ENCODE results near the gene CRYBG2.
"Not testable (repeated sequence)": the region's sequence is repeated elsewhere in the genome, so short reads cannot be mapped to it uniquely, and the experiment has no call there.

CRYBG2 gene

GRCh38 chr1:26353976-26354820, at the start of gene CRYBG2:
Gene CRYBG2, minus strand, starts transcription at chr1:26354130. Its CDS starts 7,473 bp downstream, at chr1:26346657.
- no peaks in the 10 kb centered on the region for H3K9me3 ChIP-seq (ENCODE audit: control insufficient read depth in 1 of 2, low read length in 2 of 2)
- H3K4me1 ChIP-seq (ENCODE audit: control insufficient read depth in 1 of 2, insufficient read depth in 2 of 2, low read length in 2 of 2) = no peaks in the 10 kb centered on the region
- H3K4me3 ChIP-seq (ENCODE audit: low read depth in 1 of 2, low read length in 2 of 2) = no peak within 1 kb of the TSS
- H3K27ac ChIP-seq (ENCODE audit: low read length) = no peak within 1 kb of the TSS
- H3K27me3 ChIP-seq (ENCODE audit: low read depth, low read length) = no peaks in the 10 kb centered on the region
- no peaks in the 10 kb centered on the region for H3K36me3 ChIP-seq (ENCODE audit: control insufficient read depth in 1 of 2, insufficient read depth in 2 of 2, low read length in 2 of 2)

- Histone ChIP-seq H3K27ac (ENCODE audit: low read length) (no peak overlapping the region), H3K4me1 (ENCODE audit: control insufficient read depth in 1 of 2, insufficient read depth in 2 of 2, low read length in 2 of 2) (no peaks in the 10 kb centered on the region), H3K4me3 (ENCODE audit: low read depth in 1 of 2, low read length in 2 of 2) (no peak overlapping the region), H3K27me3 (ENCODE audit: low read depth, low read length) (peaks cover 7% of the 10 kb centered on the region), H3K36me3 (ENCODE audit: control insufficient read depth in 1 of 2, insufficient read depth in 2 of 2, low read length in 2 of 2) (no peaks in the 10 kb centered on the region), H3K9me3 (ENCODE audit: control insufficient read depth in 1 of 2, low read length in 2 of 2) (no peaks in the 10 kb centered on the region)
Measured at GRCh38 chr1:26403656-26404055, 49.7 kb upstream of the CRYBG2 start.

GRCh38 chr1:26401891-26402290, 48.0 kb upstream of the CRYBG2 start:
- Histone ChIP-seq H3K27ac (ENCODE audit: low read length) (no peak overlapping the region), H3K4me3 (ENCODE audit: low read depth in 1 of 2, low read length in 2 of 2) (no peak overlapping the region), H3K4me1 (ENCODE audit: control insufficient read depth in 1 of 2, insufficient read depth in 2 of 2, low read length in 2 of 2) (no peaks in the 10 kb centered on the region), H3K36me3 (ENCODE audit: control insufficient read depth in 1 of 2, insufficient read depth in 2 of 2, low read length in 2 of 2) (no peaks in the 10 kb centered on the region), H3K27me3 (ENCODE audit: low read depth, low read length) (peaks cover 7% of the 10 kb centered on the region), H3K9me3 (ENCODE audit: control insufficient read depth in 1 of 2, low read length in 2 of 2) (no peaks in the 10 kb centered on the region)

- H3K27me3 ChIP-seq (ENCODE audit: low read depth, low read length) = peaks cover 6% of the 10 kb centered on the region
- no peak overlapping the region for H3K4me3 ChIP-seq (ENCODE audit: low read depth in 1 of 2, low read length in 2 of 2)
- no peaks in the 10 kb centered on the region for H3K4me1 ChIP-seq (ENCODE audit: control insufficient read depth in 1 of 2, insufficient read depth in 2 of 2, low read length in 2 of 2)
- no peak overlapping the region for H3K27ac ChIP-seq (ENCODE audit: low read length)
- H3K36me3 ChIP-seq (ENCODE audit: control insufficient read depth in 1 of 2, insufficient read depth in 2 of 2, low read length in 2 of 2) = no peaks in the 10 kb centered on the region
- no peaks in the 10 kb centered on the region for H3K9me3 ChIP-seq (ENCODE audit: control insufficient read depth in 1 of 2, low read length in 2 of 2)
Measured at GRCh38 chr1:26399034-26399433, 45.1 kb upstream of the CRYBG2 start.

- H3K9me3 ChIP-seq (ENCODE audit: control insufficient read depth in 1 of 2, low read length in 2 of 2) = no peaks in the 10 kb centered on the region
- H3K27me3 ChIP-seq (ENCODE audit: low read depth, low read length) = no peaks in the 10 kb centered on the region
- H3K4me3 ChIP-seq (ENCODE audit: low read depth in 1 of 2, low read length in 2 of 2) = no peak overlapping the region
- no peaks in the 10 kb centered on the region for H3K4me1 ChIP-seq (ENCODE audit: control insufficient read depth in 1 of 2, insufficient read depth in 2 of 2, low read length in 2 of 2)
- no peak overlapping the region for H3K27ac ChIP-seq (ENCODE audit: low read length)
- no peaks in the 10 kb centered on the region for H3K36me3 ChIP-seq (ENCODE audit: control insufficient read depth in 1 of 2, insufficient read depth in 2 of 2, low read length in 2 of 2)
Measured at GRCh38 chr1:26395754-26396153, 41.8 kb upstream of the CRYBG2 start.

GRCh38 chr1:26391450-26391849, 37.5 kb upstream of the CRYBG2 start:
- H3K27me3 ChIP-seq (ENCODE audit: low read depth, low read length) = no peaks in the 10 kb centered on the region
- no peak overlapping the region for H3K4me3 ChIP-seq (ENCODE audit: low read depth in 1 of 2, low read length in 2 of 2)
- no peak overlapping the region for H3K27ac ChIP-seq (ENCODE audit: low read length)
- no peaks in the 10 kb centered on the region for H3K36me3 ChIP-seq (ENCODE audit: control insufficient read depth in 1 of 2, insufficient read depth in 2 of 2, low read length in 2 of 2)
- H3K4me1 ChIP-seq (ENCODE audit: control insufficient read depth in 1 of 2, insufficient read depth in 2 of 2, low read length in 2 of 2) = no peaks in the 10 kb centered on the region
- no peaks in the 10 kb centered on the region for H3K9me3 ChIP-seq (ENCODE audit: control insufficient read depth in 1 of 2, low read length in 2 of 2)

GRCh38 chr1:26389604-26390247, 35.8 kb upstream of the CRYBG2 start:
- Histone ChIP-seq H3K27me3 (ENCODE audit: low read depth, low read length) (no peaks in the 10 kb centered on the region), H3K4me1 (ENCODE audit: control insufficient read depth in 1 of 2, insufficient read depth in 2 of 2, low read length in 2 of 2) (no peaks in the 10 kb centered on the region), H3K36me3 (ENCODE audit: control insufficient read depth in 1 of 2, insufficient read depth in 2 of 2, low read length in 2 of 2) (no peaks in the 10 kb centered on the region), H3K9me3 (ENCODE audit: control insufficient read depth in 1 of 2, low read length in 2 of 2) (no peaks in the 10 kb centered on the region), H3K27ac (ENCODE audit: low read length) (no peak overlapping the region), H3K4me3 (ENCODE audit: low read depth in 1 of 2, low read length in 2 of 2) (no peak overlapping the region)

- H3K27ac ChIP-seq (ENCODE audit: low read length) = no peak overlapping the region
- no peaks in the 10 kb centered on the region for H3K36me3 ChIP-seq (ENCODE audit: control insufficient read depth in 1 of 2, insufficient read depth in 2 of 2, low read length in 2 of 2)
- H3K4me1 ChIP-seq (ENCODE audit: control insufficient read depth in 1 of 2, insufficient read depth in 2 of 2, low read length in 2 of 2) = no peaks in the 10 kb centered on the region
- H3K27me3 ChIP-seq (ENCODE audit: low read depth, low read length) = no peaks in the 10 kb centered on the region
- no peaks in the 10 kb centered on the region for H3K9me3 ChIP-seq (ENCODE audit: control insufficient read depth in 1 of 2, low read length in 2 of 2)
- no peak overlapping the region for H3K4me3 ChIP-seq (ENCODE audit: low read depth in 1 of 2, low read length in 2 of 2)
Measured at GRCh38 chr1:26388791-26389445, 35.0 kb upstream of the CRYBG2 start.

GRCh38 chr1:26387447-26387846, 33.5 kb upstream of the CRYBG2 start:
- Histone ChIP-seq H3K27ac (ENCODE audit: low read length) (no peak overlapping the region), H3K4me1 (ENCODE audit: control insufficient read depth in 1 of 2, insufficient read depth in 2 of 2, low read length in 2 of 2) (no peaks in the 10 kb centered on the region), H3K36me3 (ENCODE audit: control insufficient read depth in 1 of 2, insufficient read depth in 2 of 2, low read length in 2 of 2) (no peaks in the 10 kb centered on the region), H3K9me3 (ENCODE audit: control insufficient read depth in 1 of 2, low read length in 2 of 2) (no peaks in the 10 kb centered on the region), H3K27me3 (ENCODE audit: low read depth, low read length) (no peaks in the 10 kb centered on the region), H3K4me3 (ENCODE audit: low read depth in 1 of 2, low read length in 2 of 2) (no peak overlapping the region)

GRCh38 chr1:26385063-26385462, 31.1 kb upstream of the CRYBG2 start:
- not testable (repeated sequence) for H3K9me3 ChIP-seq (ENCODE audit: control insufficient read depth in 1 of 2, low read length in 2 of 2); H3K27ac ChIP-seq (ENCODE audit: low read length); H3K27me3 ChIP-seq (ENCODE audit: low read depth, low read length); H3K4me3 ChIP-seq (ENCODE audit: low read depth in 1 of 2, low read length in 2 of 2); H3K36me3 ChIP-seq (ENCODE audit: control insufficient read depth in 1 of 2, insufficient read depth in 2 of 2, low read length in 2 of 2); H3K4me1 ChIP-seq (ENCODE audit: control insufficient read depth in 1 of 2, insufficient read depth in 2 of 2, low read length in 2 of 2)

GRCh38 chr1:26384076-26384475, 30.1 kb upstream of the CRYBG2 start:
- Histone ChIP-seq H3K36me3 (ENCODE audit: control insufficient read depth in 1 of 2, insufficient read depth in 2 of 2, low read length in 2 of 2) (no peaks in the 10 kb centered on the region), H3K4me3 (ENCODE audit: low read depth in 1 of 2, low read length in 2 of 2) (no peak overlapping the region), H3K27ac (ENCODE audit: low read length) (no peak overlapping the region), H3K9me3 (ENCODE audit: control insufficient read depth in 1 of 2, low read length in 2 of 2) (no peaks in the 10 kb centered on the region), H3K27me3 (ENCODE audit: low read depth, low read length) (no peaks in the 10 kb centered on the region), H3K4me1 (ENCODE audit: control insufficient read depth in 1 of 2, insufficient read depth in 2 of 2, low read length in 2 of 2) (no peaks in the 10 kb centered on the region)
